Neural cell (in vitro differentiated cells): ENCODE results near the gene ZFPM1. TPM values are rescaled to one million over a fixed set of nuclear protein-coding genes. Genes with fewer than 3 reads are reported as not detected.

ENCODE experiments used
- H2AFZ ChIP-seq: fragments of 200-600, 300-800 bp; sonication (generic), shearing (Covaris generic); 2 replicates; pipeline ENCODE4 v1.6.0; 2014; ENCODE audit warnings: low read depth, mild to moderate bottlenecking, antibody characterized with exemption, low read length, moderate library complexity
- H3F3A ChIP-seq: fragments of 200-600 bp; shearing (Covaris generic); 2 replicates; pipeline ENCODE4 v1.6.1; 2016; ENCODE audit warnings: mild to moderate bottlenecking, moderate library complexity, mixed read lengths, antibody characterized with exemption, low read length; ENCODE audit not compliant: insufficient read depth, poor library complexity, severe bottlenecking
- H3K27ac ChIP-seq: fragments of 200-600, 300-800 bp; sonication (generic), shearing (Covaris generic); 2 replicates; pipeline ENCODE4 v1.5.1; 2014; ENCODE audit warnings: mild to moderate bottlenecking, low read length, moderate library complexity
- H3K27me3 ChIP-seq: fragments of 300-800, 200-600 bp; sonication (generic), shearing (Covaris generic); 2 replicates; pipeline ENCODE4 v1.6.0; 2014; ENCODE audit warnings: mild to moderate bottlenecking, low read depth, low read length, moderate library complexity; ENCODE audit not compliant: insufficient read depth
- H3K36me3 ChIP-seq: fragments of 300-800, 200-600 bp; sonication (generic), shearing (Covaris generic); 2 replicates; pipeline ENCODE4 v1.5.1; 2014; ENCODE audit warnings: mild to moderate bottlenecking, antibody characterized with exemption, low read length, moderate library complexity; ENCODE audit not compliant: insufficient read depth
- H3K4me2 ChIP-seq: fragments of 300-800, 200-600 bp; sonication (generic), shearing (Covaris generic); 2 replicates; pipeline ENCODE4 v1.6.0; 2014; ENCODE audit warnings: mild to moderate bottlenecking, low read length
- H3K4me3 ChIP-seq: fragments of 300-800, 200-600 bp; sonication (generic), shearing (Covaris generic); 2 replicates; pipeline ENCODE4 v1.5.1; 2014; ENCODE audit warnings: mild to moderate bottlenecking, low read length, moderate library complexity
- H3K79me2 ChIP-seq: fragments of 200-600 bp; shearing (Covaris generic); replicated peaks from 2 replicates; pipeline ENCODE4 v1.6.0; 2014; ENCODE audit warnings: mild to moderate bottlenecking, low read length, moderate library complexity; ENCODE audit not compliant: insufficient read depth
- H3K9ac ChIP-seq: fragments of 300-800, 200-600 bp; sonication (generic), shearing (Covaris generic); 2 replicates; pipeline ENCODE4 v1.6.1; 2016; ENCODE audit warnings: mild to moderate bottlenecking, low read length, mixed read lengths
- H3K9me2 ChIP-seq: fragments of 200-600 bp; shearing (Covaris generic); 2 replicates; pipeline ENCODE4 v1.6.1; 2016; ENCODE audit warnings: mild to moderate bottlenecking, low read length, mixed read lengths; ENCODE audit not compliant: insufficient read depth
- H3K9me3 ChIP-seq: fragments of 200-600, 300-800 bp; sonication (generic), shearing (Covaris generic); 2 replicates; pipeline ENCODE4 v1.6.1; 2016; ENCODE audit warnings: mild to moderate bottlenecking, mixed run types, low read length, moderate library complexity, mixed read lengths
- H4K20me1 ChIP-seq: fragments of 200-600 bp; shearing (Covaris generic); 2 replicates; pipeline ENCODE4 v1.6.1; 2016; ENCODE audit warnings: mild to moderate bottlenecking, mixed run types; ENCODE audit not compliant: insufficient read depth
- CTCF ChIP-seq: fragments of 450-650 bp; IDR thresholded peaks from 2 replicates; pipeline ENCODE4 v1.5.1; 2014; ENCODE audit warnings: antibody characterized with exemption, mild to moderate bottlenecking, moderate library complexity; ENCODE audit not compliant: poor library complexity, severe bottlenecking
- EP300 ChIP-seq: fragments of 450-650 bp; conservative IDR thresholded peaks from 2 replicates; pipeline ENCODE4 v1.6.1; 2014; ENCODE audit warnings: antibody characterized with exemption, mild to moderate bottlenecking, moderate library complexity; ENCODE audit not compliant: poor library complexity, severe bottlenecking
- EZH2 ChIP-seq: fragments of 200-600, 300-800 bp; shearing (Covaris generic), sonication (generic); IDR thresholded peaks from 2 replicates; pipeline ENCODE4 v1.6.1; 2014; ENCODE audit warnings: antibody characterized with exemption, low read length, borderline replicate concordance, mild to moderate bottlenecking; ENCODE audit not compliant: insufficient read depth, poor library complexity, severe bottlenecking
- MXI1 ChIP-seq: fragments of 450-650 bp; conservative IDR thresholded peaks from 2 replicates; pipeline ENCODE4 v1.6.1; 2014; ENCODE audit warnings: antibody characterized with exemption, mild to moderate bottlenecking; ENCODE audit not compliant: poor library complexity, severe bottlenecking
- POLR2AphosphoS5 ChIP-seq: IDR thresholded peaks from 2 replicates; pipeline ENCODE4 v1.6.1; 2012
- RAD21 ChIP-seq: fragments of 450-650 bp; conservative IDR thresholded peaks from 2 replicates; pipeline ENCODE4 v1.6.1; 2014; ENCODE audit warnings: antibody characterized with exemption, mild to moderate bottlenecking, moderate library complexity
- REST ChIP-seq: IDR thresholded peaks from 2 replicates; pipeline ENCODE4 v1.6.1; 2012; ENCODE audit warnings: borderline replicate concordance
- SMC3 ChIP-seq: fragments of 450-650 bp; conservative IDR thresholded peaks from 2 replicates; pipeline ENCODE4 v1.6.1; 2014; ENCODE audit warnings: antibody characterized with exemption, mild to moderate bottlenecking, moderate library complexity; ENCODE audit not compliant: poor library complexity
- TAF1 ChIP-seq: IDR thresholded peaks from 2 replicates; pipeline ENCODE4 v1.6.1; 2012; ENCODE audit warnings: low read depth
- polyA plus RNA-seq: library from polyadenylated mRNA; depleted of rRNA; stranded (reverse); fragments of >200 nt; gene quantifications from 2 replicates; pipeline ENCODE4 v1.2.3, GENCODE V29; 2014

Gene ZFPM1
- polyA plus RNA-seq, 1 donor from 2014 or later, result 0.41 TPM

- H3K79me2 ChIP-seq, result no peaks in the 10 kb centered on the region
- no peak overlapping the region for H3K9ac ChIP-seq
- no peaks in the 10 kb centered on the region for H3K9me3 ChIP-seq
- no peak overlapping the region for H3K27ac ChIP-seq
- H2AFZ ChIP-seq, result no peak overlapping the region
- no peaks in the 10 kb centered on the region for H3K27me3 ChIP-seq
- no peaks in the 10 kb centered on the region for H3K9me2 ChIP-seq
- TF ChIP-seq SMC3 (no peak), CTCF (no peak), TAF1 (no peak), EP300 (no peak), REST (no peak)
- H3K4me3 ChIP-seq, result no peak overlapping the region
- no peaks in the 10 kb centered on the region for H4K20me1 ChIP-seq
- H3K4me2 ChIP-seq, result no peak overlapping the region
- H3F3A ChIP-seq, result no peaks in the 10 kb centered on the region
- no peaks in the 10 kb centered on the region for H3K36me3 ChIP-seq
Observed at GRCh38 chr16:88487920-88488851, 35.1 kb downstream of the ZFPM1 start.

- H3K4me2 ChIP-seq, result no peak overlapping the region
- no peaks in the 10 kb centered on the region for H3K79me2 ChIP-seq
- H2AFZ ChIP-seq, result no peak overlapping the region
- no peaks in the 10 kb centered on the region for H3K9me2 ChIP-seq
- no peaks in the 10 kb centered on the region for H4K20me1 ChIP-seq
- no peak overlapping the region for H3K9ac ChIP-seq
- no peak for TF ChIP-seq EP300
- no peak for TF ChIP-seq TAF1
- no peak for TF ChIP-seq RAD21
- TF ChIP-seq MXI1, result no peak
- no peak for TF ChIP-seq SMC3
- TF ChIP-seq EZH2, result no peak
- TF ChIP-seq POLR2AphosphoS5, result no peak
- no peak for TF ChIP-seq CTCF
- TF ChIP-seq REST, result no peak
- no peaks in the 10 kb centered on the region for H3F3A ChIP-seq
- H3K27me3 ChIP-seq, result no peaks in the 10 kb centered on the region
- no peak overlapping the region for H3K27ac ChIP-seq
- H3K4me3 ChIP-seq, result no peak overlapping the region
- H3K9me3 ChIP-seq, result no peaks in the 10 kb centered on the region
- H3K36me3 ChIP-seq, result no peaks in the 10 kb centered on the region
Observed at GRCh38 chr16:88489163-88489741, 36.2 kb downstream of the ZFPM1 start.
